GM18870 (cell line): ENCODE results near the gene BICD1.

Experiments used
- ATAC-seq: cut with Tn5 transposase; IDR thresholded peaks from one replicate; pipeline ENCODE4 v1.9.1; 2021; ENCODE audit warnings: moderate library complexity; ENCODE audit not compliant: unreplicated experiment

BICD1 gene

GRCh38 chr12:32398816-32399369 lies 292.2 kb downstream of the BICD1 start:
- ATAC-seq = no peak

- peak; percentile 74 for ATAC-seq
These were observed 292.9 kb downstream of the BICD1 start, which contains the start of gene FGD4 for GRCh38 chr12:32399370-32400113. TSS of gene FGD4 (plus strand) at chr12:32399558.

DNA sequence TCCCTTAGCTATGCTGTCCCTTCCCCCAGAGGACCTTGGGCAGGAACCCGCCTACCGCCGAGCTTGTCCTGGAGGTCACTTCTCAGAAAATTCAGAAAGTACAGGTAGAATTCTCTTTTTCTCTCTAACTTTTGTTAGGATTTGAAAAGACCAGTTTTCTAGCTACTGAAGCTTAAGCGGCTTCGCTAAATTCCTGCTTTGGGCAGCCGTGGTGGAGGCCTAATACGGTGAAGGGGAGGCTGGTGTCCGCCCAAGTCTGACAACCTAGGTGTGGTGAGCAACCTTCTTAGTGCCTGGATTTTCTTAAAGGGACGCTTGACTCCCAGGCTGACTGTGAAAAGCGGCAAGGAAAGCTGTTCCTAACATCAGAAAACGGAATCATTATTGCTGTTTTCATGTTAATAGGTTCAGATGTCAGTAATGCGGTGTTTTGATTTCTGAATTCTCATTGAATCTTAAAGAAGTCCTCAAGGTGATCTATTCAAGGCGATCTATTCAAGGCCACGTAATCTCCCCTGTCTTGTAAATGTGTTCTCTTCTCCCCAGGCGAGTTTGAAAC lies 293.5 kb downstream of the BICD1 start:
- ATAC-seq = no peak

- no peak for ATAC-seq
These were observed 294.2 kb downstream of the BICD1 start for GRCh38 chr12:32400866-32401265.

GRCh38 chr12:32402170-32402569 lies 295.5 kb downstream of the BICD1 start:
- no peak for ATAC-seq

DNA sequence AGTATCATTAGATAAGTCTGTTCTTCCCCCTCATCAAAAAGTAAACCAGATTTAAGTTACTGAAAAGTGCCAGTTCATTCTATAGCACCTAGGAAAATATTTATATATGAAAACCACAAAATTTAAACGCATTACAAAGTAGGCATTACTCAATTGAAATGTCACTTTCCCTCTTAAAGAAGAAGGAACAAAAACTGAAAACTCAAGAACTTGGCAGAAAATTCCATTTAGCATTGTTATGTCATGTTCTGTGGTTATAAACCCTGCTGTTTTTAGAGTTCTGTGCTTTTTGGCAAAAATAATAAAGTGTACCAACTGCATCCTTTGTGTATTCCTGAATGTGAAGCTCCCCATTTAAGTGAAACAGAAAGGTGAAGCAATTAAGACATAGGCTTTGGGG lies 296.3 kb downstream of the BICD1 start:
- ATAC-seq = no peak

DNA sequence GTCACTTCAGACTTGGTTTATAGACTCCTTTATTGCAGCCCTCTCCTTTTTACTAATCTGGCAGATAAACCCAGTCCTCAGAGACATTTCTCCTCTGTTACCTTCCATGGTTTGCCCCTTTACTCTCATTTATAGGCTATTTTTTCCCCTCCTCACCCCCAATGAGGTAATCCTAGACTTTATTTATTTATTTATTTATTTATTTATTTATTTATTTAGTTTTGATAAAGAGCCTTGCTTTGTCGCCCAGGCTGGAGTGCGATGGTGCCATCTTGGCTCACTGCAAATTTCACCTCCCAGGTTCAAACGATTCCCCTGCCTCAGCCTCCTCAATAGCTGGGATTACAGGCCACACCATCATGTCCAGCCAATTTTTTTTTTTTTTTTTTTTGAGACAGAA lies 301.1 kb downstream of the BICD1 start:
- ATAC-seq = no peak

DNA sequence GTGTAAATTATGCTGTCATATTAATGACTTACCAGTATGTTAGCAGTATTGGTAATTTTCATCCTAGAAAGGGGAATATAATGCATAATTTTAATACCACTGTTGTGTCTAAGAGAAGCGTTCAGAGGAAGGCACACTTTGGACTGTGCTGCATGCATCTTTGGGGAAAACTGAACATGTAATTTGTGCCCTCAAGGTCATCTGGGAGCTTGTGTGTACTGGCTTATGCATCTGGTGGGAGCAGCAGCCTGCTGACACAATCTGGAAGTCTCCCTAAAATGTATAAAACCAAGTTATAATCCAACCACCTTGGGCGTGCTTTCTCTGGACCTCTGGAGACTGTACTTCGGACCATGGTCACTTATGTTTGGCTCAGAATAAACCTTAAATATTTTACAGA lies 306.8 kb downstream of the BICD1 start:
- no peak for ATAC-seq

- ATAC-seq = no peak
These were observed 311.6 kb downstream of the BICD1 start for GRCh38 chr12:32418221-32418620.

GRCh38 chr12:32418903-32419519 lies 312.4 kb downstream of the BICD1 start:
- ATAC-seq = no peak

DNA sequence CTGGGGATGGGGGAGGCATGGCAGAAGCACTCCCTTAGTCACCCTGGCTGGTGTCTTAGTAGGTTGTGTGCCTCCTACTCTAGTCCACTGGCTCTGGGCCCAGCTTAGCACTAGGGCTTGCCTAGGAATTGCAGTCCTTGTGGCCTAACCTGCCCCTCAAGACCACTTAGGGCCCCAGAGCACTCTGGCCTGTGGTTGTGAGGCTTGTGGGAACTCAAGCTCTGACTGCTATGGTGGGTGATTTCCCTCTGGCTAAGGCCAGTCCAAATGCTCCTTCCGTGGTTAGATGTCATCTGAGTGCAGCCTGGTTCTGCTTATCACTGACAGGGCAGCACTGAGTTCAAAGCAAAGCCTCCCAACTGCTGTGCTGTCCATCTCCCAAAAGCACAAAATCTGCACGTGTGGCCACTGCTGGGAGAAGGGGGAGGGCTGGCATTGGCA lies 312.9 kb downstream of the BICD1 start:
- ATAC-seq = no peak

DNA sequence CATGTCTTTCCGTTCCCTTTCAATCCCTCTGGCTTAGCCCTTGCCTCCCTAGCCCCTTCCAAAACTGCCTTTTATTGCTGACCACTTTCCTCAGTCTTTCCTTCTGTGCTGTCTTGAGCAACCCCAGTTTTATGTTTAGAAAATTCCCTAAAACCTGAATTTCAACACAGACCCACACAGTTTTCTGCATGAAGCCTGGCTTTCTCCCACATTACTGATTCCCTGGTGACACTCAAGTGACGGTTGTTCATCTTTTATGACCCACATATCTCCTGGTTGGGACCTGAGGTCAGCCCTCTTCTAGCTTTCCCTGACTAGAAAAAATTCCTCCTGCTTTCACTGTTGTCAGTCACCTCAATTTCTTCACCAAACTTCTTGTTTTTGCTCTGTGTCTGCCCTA lies 313.7 kb downstream of the BICD1 start:
- no peak for ATAC-seq

GRCh38 chr12:32423559-32423958 lies 316.9 kb downstream of the BICD1 start:
- no peak for ATAC-seq

- ATAC-seq = no peak
These were observed 324.4 kb downstream of the BICD1 start for GRCh38 chr12:32431025-32431424.
